Upper lobe of left lung (tissue), 4 donors: ENCODE measurements around the gene RBM33.

Experiments used
- EP300 ChIP-seq, 4 donors: sonication (generic); formaldehyde crosslinking; IDR thresholded peaks; one replicate each; pipeline ENCODE4 v1.5.1; 2017; ENCODE audit warnings: antibody characterized with exemption in 4 of 4, control low read depth in 2 of 4
- POLR2A ChIP-seq, 4 donors: fragments of 450-650 bp; IDR thresholded peaks; one replicate each; pipeline ENCODE4 v1.5.1; 2016 to 2017; ENCODE audit warnings: antibody characterized with exemption in 4 of 4, mild to moderate bottlenecking in 2 of 4
- POLR2AphosphoS5 ChIP-seq, 2 donors: sonication (generic); formaldehyde crosslinking; IDR thresholded peaks; one replicate each; pipeline ENCODE4 v1.5.1; 2017; ENCODE audit warnings: antibody characterized with exemption in 2 of 2
- TF ChIP-seq, protein P1 (sequence below), 6 experiments: fragments of 450-650 bp in 4 of 6; fragments of 200-600 bp in 2 of 6; sonication (generic) in 2 of 6; IDR thresholded peaks; one replicate each; pipeline ENCODE4 v1.5.1; 2016 to 2019; ENCODE audit warnings: antibody characterized with exemption in 6 of 6

DNA sequence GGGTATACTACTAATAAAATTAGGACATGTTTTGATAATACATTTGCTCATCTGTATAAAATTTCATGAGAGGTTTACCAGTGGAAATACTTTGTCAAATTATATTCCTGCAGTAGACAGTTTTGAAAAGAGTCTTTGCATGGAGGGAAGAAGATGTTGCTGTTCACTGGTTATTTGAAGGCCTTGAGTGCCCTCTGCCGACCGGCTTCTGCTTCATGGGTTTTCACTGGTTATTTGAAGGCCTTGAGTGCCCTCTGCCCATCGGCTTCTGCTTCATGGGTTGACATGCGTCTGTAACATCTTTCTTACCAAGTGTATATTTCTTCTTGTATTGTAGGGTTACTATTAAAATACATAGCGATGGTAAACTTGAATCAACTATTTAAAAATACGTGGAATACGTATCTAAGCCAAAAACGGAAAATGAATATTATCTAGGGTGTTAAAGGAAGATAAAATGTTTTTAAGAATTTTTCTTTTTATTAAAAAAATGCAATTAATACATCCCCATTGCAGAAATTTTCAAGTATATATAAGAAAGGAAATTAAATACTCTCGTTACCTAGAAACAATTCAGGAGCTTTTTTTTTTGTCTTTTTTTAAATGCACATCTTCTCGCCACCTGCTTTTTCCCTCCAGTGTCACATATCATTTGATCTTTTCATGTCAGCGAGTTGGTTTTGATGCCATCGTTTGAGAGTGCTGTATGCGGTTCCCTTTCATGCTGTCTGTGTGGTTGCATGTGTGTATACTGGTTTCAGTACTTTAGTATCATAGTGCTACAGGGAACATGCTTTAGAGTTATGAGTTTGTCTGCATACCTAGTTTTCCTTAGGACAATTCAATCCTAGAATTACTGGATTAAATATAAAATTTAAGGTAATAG, 94.4 kb downstream of the RBM33 start:
- TF ChIP-seq POLR2A (IDR thresholded peaks at IDR 0.05), result no peak
- no peak for TF ChIP-seq POLR2AphosphoS5 (IDR thresholded peaks at IDR 0.05)
- TF ChIP-seq, protein P1, sequence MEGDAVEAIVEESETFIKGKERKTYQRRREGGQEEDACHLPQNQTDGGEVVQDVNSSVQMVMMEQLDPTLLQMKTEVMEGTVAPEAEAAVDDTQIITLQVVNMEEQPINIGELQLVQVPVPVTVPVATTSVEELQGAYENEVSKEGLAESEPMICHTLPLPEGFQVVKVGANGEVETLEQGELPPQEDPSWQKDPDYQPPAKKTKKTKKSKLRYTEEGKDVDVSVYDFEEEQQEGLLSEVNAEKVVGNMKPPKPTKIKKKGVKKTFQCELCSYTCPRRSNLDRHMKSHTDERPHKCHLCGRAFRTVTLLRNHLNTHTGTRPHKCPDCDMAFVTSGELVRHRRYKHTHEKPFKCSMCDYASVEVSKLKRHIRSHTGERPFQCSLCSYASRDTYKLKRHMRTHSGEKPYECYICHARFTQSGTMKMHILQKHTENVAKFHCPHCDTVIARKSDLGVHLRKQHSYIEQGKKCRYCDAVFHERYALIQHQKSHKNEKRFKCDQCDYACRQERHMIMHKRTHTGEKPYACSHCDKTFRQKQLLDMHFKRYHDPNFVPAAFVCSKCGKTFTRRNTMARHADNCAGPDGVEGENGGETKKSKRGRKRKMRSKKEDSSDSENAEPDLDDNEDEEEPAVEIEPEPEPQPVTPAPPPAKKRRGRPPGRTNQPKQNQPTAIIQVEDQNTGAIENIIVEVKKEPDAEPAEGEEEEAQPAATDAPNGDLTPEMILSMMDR (IDR thresholded peaks at IDR 0.05), result peak in 5 of 6 experiments; percentile 27 to 59 (median 34)
- TF ChIP-seq EP300 (IDR thresholded peaks at IDR 0.05), result no peak
